GM21447 (cell line): ENCODE measurements around the gene KLC4.
"Not testable (repeated sequence)": the region's sequence is repeated elsewhere in the genome, so short reads cannot be mapped to it uniquely, and the experiment has no call there.

ENCODE experiments used
- ATAC-seq: cut with Tn5 transposase; IDR thresholded peaks from one replicate; pipeline ENCODE4 v1.9.1; 2021; ENCODE audit not compliant: unreplicated experiment

The KLC4 gene

DNA sequence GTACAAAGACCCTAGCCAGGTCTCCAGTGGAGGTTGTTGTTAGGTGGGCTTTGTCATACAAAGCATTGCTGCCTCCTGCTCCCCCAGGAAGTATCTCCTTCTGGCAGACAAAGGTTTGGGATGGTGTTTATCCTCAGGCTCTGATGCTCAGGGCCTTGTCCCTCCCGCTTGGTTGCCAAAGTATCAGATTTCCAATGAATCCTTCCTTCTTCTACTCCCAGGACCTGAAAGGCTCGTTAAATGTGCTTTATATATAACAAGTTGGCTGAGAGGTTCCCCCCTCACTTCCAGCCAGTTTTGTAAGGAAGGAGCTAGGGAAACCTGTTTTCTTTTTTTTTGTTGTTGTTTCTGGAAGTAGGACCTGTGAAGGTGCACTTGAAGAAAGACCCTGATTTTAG is 31.1 kb downstream of the KLC4 start:
- no peak for ATAC-seq

DNA sequence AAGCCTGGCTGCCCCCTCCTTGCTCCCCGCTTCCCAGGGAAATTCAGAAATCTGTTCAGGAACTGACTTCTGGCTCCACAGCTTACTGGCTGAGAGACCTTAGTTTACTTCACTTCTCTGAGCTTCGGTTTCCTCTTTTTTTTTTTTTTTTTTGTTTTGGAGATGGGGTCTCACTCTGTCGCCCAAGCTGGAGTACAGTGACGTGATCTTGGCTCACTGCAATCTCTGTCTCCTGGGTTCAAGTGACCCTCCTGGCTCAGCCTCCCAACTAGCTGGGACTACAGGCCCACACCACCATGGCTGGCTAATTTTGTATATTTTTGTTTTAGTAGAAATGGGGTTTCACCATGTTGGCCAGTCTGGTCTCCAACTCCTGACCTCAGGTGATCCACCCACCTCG is 31.6 kb downstream of the KLC4 start:
- ATAC-seq = no peak

DNA sequence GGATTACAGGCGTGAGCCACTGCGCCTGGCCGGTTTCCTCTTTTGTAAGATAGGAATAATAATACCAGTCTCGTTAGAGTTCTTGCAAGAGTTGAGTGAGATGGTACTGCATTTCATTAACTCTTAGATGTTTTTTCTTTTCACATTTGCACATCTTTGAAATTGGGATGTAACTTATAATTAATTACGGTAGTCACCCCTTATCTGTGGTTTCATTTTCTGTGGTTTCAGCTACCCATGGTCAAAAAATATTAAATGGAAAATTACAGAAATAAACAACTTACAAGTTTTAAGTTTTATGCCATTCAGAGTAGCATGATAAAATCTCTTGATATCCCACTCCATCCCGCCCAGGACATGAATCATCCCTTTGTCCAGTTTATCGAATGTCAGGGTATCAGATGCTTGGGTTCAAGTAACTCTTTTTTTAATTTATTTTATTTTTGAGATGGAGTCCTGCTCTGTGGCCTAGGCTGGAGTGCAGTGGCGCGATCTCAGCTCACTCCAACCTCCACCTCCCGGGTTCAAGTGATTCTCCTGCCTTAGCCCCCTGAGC is 32.1 kb downstream of the KLC4 start:
- ATAC-seq = no peak

DNA sequence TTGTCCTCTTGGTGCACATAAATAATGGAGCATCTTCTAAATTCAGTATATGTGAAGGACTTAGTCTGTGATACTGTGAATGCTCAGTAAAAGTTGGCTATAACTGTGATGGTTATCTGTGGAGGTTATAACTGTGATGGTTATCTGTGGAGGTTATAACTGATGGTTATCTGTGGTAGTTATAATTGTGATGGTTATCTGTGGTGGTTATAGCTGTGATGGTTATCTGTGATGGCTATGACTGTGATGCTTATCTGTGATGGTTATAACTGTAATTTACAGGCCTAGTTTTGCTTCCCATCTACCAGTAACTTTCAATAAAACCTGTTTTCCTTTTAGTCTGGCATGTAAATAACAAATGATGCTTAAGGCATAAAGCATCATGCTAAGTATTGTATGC is 33.2 kb downstream of the KLC4 start:
- no peak for ATAC-seq

DNA sequence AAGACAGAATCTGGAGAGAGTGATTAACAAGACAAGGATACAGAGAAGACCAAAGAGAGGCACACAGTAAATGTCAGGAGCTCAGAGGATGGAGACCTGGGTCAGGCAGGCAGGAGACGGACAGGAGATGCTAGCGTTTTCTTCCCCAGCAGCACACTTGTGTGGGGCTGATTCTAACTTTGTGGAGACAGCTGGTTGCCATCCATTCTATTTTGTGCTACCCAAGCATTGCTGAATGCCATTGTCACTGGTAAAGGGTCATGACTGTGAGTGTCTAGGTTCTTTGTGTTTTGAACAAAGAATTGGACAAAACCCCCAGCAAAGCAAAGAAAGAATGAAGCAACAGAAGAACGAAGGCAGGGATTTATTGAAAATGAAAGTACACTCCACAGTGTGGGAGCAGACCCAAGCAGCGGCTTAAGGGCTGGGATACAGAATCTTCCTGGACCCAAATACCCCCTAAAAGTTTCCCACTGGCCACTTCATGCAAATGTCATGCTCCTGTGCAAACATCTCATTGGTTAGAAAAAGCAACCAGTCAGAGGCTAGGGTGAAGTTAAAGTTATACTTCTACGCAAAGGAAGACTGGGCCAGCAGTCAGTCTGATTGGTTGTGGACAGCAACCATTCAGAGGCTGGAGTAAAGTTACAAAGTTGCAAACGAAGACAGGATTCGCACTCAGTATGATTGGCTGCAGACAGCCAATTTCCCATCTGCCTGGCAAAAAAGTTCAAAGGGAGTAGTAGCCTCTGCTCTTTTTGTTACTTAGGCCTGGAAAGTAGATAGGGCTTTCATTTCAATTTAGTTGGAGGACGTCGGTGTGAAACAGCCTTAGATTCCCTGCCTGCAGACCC is 34.2 kb downstream of the KLC4 start:
- ATAC-seq = no peak

DNA sequence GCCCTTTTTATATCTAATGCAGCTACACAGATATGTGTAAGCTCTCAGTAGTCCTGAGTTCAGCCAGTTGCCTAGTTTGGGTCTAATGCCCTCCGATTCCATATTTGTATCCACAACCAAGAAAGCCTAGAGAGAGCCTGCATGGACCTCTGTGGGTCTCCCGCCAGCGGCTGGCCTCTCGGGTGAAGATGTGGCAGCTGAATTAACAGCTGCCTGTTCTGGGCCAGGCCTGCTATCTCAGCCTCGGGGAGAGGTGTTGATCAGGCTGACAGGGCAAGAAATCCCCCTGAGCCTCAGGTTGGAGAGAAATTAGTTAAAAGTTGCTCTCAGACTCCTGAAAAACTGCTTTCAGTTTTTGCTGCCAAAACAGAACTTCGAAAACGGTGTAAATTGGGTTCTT is 36.5 kb downstream of the KLC4 start:
- no peak for ATAC-seq

DNA sequence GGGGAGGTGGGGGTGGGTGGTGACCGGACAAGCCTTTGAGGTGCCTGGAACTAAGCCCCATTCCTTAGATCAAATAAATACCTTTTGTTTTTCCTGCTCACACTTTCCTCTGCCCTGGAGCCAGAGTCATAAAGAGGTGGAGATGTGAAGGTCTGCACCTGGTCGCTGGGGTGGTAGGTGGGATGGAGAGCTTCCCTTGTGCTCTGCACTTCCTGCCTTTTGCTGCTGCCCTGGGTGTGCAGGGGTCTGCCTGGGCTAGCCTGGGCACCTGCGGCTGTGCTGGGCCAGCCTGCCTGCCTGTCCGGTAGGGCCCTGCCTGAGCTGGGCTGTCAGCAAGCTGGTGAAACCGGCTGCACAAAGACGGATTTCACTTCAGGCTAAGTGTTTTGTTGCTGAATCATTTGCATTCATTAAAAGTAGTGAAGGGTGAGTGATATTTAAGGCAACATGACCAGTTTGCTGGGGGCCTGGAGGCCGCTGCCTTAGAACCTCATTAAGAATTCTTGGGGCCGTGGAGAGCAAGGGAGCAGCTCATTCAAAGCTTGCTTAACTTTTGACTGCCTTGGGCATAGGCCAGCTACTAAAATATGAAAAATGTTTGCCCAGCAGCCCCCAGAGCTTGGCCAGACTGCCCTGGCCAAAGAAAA is 37.1 kb downstream of the KLC4 start:
- no peak for ATAC-seq

DNA sequence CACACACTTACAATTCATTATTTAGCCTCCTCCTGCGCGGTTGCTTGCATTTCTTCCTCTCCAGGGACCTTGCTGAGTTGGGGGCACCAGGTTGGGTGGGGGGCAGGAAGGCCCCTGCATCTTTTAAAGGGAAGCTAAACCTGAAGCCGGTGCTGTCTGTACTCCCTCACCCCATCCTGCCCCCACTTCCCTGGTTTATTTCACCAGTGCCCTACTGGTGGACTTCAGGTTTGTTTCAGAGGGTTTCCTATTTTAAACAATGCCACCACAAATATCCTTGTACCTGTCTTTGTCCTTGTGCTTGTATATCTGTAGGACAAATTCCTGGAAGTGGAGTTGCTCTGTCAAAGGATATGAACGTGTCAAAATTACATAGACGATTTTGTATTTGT is 37.7 kb downstream of the KLC4 start:
- ATAC-seq = no peak

DNA sequence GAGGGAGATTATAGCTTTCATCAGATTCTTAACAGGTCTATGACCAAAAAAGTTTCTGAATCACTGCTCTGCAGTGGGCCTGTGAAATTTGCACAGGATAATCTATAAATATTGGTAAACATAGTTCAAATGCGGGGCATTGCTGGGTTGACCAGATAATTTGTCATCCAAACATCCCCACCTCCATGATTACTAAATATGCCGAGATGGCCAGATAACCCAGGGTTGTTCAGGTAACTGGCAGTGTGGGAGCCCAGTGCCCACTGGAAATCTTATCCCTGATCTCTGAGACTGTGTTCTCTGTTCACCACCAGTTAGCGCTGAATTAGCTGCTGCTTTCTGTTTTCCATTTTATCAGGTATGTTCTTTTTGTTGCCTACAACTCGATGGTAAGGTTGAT is 38.1 kb downstream of the KLC4 start:
- ATAC-seq = no peak

DNA sequence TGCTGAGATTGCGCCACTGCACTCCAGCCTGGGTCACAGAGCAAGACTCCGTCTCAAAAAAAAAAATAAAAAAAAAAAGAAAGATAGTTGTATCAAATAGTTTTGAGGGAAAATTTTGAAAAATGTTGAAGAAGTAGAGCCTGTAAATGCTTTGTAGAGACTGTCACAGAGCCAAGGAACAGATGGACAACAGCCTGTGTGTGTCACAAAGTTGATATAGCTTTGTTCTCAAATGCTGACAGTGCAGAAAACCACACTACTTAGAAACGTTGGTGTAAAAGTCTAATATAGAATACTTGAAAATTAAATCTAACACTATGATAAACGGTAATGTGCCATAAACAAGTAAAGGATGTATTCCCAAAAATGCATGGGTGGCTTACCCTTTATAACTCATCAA is 42.1 kb downstream of the KLC4 start:
- ATAC-seq = no peak

DNA sequence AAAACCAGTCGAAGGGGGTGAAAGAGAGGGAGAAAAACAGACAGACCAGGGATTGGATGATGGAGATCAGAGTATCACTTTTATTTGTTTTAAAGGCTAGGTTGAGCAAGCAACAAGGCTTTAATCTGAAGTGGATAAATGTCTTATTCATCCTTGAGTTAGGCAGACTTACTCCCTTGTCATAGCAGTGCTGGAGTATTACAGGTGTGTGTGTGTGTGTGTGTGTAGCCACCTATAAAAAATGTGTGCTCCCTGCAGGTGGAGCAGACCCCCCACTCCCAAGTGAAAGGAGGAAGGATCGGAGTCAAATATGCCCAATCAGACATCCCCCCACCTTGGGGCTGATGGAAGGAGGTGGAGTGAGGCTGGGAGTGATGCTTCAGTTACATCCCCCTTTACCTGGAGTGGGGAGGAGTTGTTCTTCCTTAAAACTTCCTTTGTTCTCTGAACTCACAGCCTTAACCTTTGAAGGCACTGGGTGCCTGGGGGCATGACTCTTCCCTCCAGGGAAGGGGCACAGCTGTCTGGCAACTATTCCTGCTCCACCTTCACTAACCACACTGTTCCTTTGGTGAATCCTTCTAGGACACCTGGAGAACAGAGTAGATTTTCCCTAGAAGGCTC is 43.9 kb downstream of the KLC4 start:
- ATAC-seq = no peak

DNA sequence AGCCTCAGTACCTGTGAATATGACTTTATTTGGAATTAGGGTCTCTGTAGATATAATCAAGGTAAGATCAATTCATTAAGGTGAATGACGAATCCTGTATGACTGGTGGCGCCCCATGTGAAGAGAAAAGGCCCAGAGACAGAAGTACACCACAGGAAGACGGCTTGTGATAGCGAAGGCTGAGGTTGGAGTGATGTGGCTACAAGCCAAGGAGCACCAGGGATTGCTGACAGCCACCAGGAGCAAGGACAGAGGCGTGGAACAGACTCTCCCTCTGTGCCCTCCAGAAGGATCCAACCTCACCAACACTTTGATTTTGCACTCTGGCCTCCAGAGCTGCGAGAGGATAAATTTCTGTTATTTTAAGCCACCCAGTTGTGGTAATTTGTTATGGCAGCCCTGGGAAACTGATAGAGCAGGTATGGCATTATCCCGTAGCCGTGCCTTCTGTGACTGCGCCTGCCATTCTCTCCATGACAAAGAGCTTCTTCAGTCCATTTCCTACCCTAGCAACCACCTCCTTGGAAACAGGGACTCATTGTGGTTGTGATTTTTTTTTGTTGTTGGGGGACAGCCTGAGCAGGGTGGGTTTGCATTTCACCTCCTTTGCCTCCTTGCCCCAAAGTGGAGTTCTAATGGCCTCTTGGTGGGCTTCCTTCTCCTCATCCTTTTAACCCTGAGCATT is 46.2 kb downstream of the KLC4 start:
- no peak for ATAC-seq

DNA sequence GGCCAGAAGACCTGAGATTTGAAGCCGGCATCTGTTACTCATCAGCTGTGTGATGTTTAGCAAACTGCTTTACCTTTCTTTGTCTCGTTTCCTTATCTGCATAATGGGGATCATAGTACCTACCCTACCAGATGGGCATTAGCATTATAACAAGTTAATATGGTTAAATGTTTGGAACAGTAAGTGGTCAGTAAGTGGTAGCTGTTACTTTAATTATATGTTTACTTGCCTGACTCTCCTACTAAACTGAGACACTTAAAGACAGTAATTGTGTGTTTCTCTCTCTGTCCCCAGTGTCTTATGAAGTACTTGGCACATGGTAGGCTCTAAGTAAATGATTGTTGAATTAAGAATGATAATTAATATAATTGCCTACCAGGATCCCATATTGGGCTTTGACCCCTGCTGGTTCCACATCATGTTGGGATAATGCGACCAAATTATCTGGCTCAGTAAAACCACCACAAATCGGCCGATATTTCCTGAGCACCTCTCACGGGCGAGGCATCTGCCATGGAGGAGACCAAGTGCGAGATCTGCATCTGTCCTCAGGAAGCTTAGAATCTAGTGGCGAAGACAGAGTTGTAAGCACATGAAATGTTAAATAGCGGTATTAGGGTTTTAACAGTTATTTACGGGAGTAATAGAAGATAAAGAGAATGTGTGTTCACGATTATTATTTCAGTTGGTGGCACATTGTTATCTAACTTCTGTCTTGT is 48.1 kb downstream of the KLC4 start:
- no peak for ATAC-seq

DNA sequence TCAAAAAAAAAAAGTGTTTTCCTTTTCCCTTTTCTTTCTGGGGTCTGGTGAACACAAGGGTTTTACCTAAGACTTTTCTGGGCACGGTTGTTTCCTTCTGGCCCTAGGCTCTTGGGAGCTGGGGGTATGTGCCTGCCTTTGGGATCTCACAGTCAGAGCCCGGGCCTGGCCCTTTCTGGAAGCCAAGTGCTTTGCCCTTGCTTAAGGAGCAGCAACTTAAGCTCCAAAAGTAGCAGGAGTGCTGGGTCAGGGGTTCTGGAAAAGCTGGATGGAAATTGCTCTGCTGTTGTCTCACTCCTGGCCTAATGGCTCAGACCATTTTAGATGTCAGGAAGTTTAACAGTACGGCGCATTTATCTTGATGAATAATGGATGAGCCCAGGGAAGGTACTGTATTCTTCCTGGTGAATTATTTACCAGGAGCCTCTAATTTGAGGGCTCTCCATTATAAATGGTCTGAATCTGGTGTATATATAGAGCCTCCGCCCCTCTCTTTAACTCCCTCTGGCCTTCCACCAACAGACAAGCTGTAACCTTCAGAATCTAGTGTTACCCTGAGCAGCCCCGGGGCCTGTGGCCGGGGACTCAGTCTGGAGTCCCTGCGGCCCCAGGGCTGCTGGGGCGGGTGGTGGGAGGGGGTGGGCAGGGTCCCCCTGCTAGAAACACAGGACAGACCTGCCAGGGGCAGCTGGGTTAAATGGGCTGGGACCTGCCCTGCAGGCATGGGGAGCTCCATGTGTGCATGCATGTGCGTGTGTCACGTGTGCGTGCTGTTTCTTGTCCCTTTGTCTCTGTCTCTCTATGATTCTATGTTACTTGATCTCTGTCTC is 54.2 kb downstream of the KLC4 start:
- ATAC-seq = no peak

DNA sequence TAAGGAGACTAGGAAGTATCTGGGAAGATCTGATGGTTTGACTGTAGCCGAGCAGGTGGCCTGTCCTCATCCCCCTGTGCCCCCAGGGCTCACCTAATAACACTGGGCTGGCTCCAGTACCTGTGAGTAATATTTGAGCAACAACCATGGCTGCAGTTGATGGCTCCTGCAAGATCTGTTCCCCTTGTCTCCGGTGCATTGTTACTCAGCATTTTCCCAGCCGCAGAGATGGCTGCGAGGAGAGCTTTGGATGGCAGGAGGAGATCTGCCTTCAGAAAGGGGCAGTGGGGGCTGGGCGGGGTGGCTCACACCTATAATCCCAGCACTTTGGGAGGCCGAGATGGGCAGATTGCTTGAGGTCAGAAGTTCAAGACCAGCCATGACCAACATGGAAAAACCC is 55.9 kb downstream of the KLC4 start:
- ATAC-seq = no peak

DNA sequence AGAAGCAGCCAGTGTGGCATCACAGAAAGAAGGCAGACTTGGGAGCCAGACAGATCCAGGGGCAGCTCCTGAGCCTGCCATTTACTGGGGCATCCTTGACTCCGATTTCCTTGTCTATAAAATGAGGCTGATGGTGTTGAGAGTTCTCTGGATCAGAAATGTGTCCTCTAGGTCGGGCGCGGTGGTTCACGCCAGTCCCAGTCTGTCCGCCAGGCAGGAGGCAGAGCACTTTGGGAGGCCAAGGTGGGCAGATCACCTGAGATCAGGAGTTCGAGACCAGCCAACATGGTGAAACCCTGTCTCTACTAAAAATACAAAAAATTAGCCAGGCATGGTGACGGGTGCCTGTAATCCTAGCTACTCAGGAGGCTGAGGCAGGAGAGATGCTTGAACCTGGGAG is 58.0 kb downstream of the KLC4 start:
- not testable (repeated sequence) for ATAC-seq

DNA sequence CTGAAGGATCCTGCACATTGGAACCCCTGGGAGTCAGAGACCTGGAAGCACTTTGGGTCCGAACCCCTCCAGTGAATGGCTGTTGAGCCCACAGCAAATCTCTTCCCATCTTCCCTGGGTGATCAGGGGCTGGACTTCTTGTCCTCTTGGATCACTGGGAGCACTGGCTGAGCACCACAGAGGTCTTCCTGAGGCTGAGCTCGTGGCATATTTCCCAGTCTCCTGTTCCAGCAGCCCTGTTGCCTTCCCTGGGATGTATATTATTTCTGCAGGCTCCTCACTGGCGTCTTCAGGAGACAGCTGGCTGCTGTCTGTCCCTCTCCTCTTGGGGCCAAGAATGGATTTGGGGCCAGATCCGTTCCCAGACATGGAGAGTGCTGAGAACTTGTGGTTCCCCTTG is 60.1 kb downstream of the KLC4 start:
- ATAC-seq = no peak

DNA sequence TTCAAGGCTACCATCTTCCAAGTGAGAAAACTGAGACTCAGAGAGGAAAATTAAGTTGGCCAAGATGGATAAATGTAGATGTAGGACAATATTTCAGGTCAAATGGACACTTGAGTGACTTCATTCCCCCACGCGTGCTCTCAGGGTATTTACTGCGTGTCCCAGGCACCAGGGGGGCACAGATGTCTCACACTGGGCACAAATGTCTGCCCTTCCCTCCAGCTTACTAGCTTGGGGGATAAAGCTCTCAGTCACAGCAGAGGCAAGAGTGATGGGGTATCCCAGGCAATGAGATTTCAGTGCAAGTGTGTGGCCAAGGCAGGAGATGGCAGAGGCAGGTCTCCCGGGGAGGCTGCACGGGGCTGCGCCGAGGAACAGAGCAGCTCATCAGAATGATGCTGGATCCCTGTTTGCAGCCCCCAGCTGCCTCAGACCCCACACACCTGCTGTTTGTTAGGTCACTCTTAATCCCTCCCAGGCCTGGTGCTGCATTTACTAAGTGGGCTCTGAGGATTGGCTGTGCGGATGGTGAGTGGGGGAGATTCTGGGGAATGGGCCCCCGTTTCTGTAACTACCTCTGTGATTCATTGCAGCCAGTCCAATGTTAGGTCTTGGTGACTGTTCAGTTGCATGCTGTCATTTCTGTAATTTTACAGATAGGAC is 60.8 kb downstream of the KLC4 start:
- no peak for ATAC-seq
